ENCODE data around the gene PXDN. TPM values are rescaled to one million over a fixed set of nuclear protein-coding genes. Genes with fewer than 3 reads are reported as not detected.

PXDN gene
- total and polyA plus RNA-seq, 2 of the 13 experiments (the other 11 are each of a cell fraction or from before 2014, with no cell fraction given), result not detected

DNA sequence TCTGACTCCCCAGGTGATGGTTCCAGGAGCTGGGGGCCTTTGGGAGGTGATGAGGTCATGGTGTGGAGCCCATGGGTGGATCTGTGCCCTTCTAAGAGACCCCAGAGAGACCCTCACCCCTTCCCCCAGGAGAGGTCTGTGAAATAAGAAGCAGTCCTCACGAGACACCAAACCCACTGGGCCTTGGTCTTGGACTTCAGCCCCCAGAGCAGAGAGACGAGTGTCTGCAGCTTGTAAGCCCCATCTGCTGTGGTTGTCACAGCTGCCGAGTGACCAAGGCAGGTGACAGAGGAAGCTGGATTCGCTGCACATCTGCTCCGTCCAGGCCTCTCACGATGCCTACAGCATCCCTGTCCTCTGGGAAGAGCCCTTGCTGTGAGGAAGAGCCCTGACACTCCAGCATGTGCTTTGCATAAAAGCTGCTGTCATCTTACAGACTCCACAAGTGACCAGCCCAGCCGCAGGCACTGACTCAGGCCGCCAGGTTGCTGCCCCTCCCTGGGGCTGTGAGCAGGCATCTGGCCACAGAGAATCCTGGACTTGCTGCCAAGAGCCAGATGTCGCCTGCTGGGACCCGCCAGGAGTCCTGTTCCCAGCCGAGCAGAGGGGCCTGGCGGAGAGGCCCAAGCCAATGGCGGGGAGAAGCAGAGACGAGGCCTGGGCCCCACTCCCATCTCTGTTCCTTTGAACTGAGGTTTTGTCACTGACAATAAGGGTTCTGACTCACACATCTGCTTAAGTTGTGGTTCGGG, 150.8 kb downstream of the PXDN start:
- H3K36me3 ChIP-seq (replicated peaks in 1 of 2; ENCODE audit: control insufficient read depth in 1 of 2, insufficient read depth in 2 of 2, low read length in 2 of 2), result no peaks in the 10 kb centered on the region
- no peak overlapping the region for H3K9ac ChIP-seq (ENCODE audit: insufficient read depth, low read depth, low read length)
- peaks cover 21% of the 10 kb centered on the region for H3K9me3 ChIP-seq (ENCODE audit: low read length)
- peak; percentile 17 for ATAC-seq
- FAIRE-seq, result no peak
- no peaks in the 10 kb centered on the region for H3K79me2 ChIP-seq (ENCODE audit: insufficient read depth, low read length)
- no TSS peak for BruUV-seq (replicated peaks)
- no peak for TF ChIP-seq GATA4 (IDR thresholded peaks at IDR 0.05; ENCODE audit: borderline replicate concordance, low read depth)
- TF ChIP-seq NFIB (CRISPR knock-in tag; IDR thresholded peaks at IDR 0.05; ENCODE audit: borderline replicate concordance), result no peak
- no peak for TF ChIP-seq ZNF549 (CRISPR knock-in tag; IDR thresholded peaks at IDR 0.05)
- TF ChIP-seq ZFX (CRISPR knock-in tag; IDR thresholded peaks at IDR 0.05; ENCODE audit: low read depth), result no peak
- no peak overlapping the region for H3K4me2 ChIP-seq (ENCODE audit: low read depth, low read length)
- ChIA-PET CTCF (ENCODE audit: low intra/inter-chr PET ratio, low total read pairs) (no interaction called here), POLR2A (no interaction called here)
- in situ Hi-C loops (cut with HindIII; ENCODE audit: extremely low pct_ligation_motif_present, low pct_unique_long_range_greater_than_20kb), result loop anchor here (5.0 kb wide), 1 partner anchor 179 kb away; no protein-coding TSS in a partner anchor
- H3K4me3 ChIP-seq (replicated peaks in 1 of 3; ENCODE audit: insufficient read depth in 1 of 3, low read depth in 2 of 3, low read length in 3 of 3), result no peak overlapping the region
- no peaks in the 10 kb centered on the region for H4K20me1 ChIP-seq (ENCODE audit: insufficient read depth, low read length)
- H3K4me1 ChIP-seq (ENCODE audit: insufficient read depth, low read length), result no peaks in the 10 kb centered on the region
- 20% methylated on average over 7 of the region's 15 CpGs for WGBS (ENCODE audit: low lambda C conversion rate)
- no peak for DNase-seq (ENCODE audit: low spot score)
- no peak overlapping the region for H2AFZ ChIP-seq (ENCODE audit: low read length)
- intact Hi-C loops (cut with micrococcal nuclease; ENCODE audit: unreplicated experiment), result loop anchor here (5.0 kb wide), 1 partner anchor 1174 kb away; no protein-coding TSS in a partner anchor
- peaks cover 7 to 37% of the 10 kb centered on the region in 2 experiments; a peak in 4 of 5 replicates for H3K27me3 ChIP-seq (ENCODE audit: control insufficient read depth in 1 of 2, insufficient read depth in 2 of 2, low read length in 2 of 2)
- H3K27ac ChIP-seq (ENCODE audit: extremely low read length, insufficient read depth, low read length), result no peak overlapping the region

GRCh38 chr2:1591978-1592907, 152.1 kb downstream of the PXDN start:
- no peak overlapping the region for H3K4me3 ChIP-seq (replicated peaks in 1 of 3; ENCODE audit: insufficient read depth in 1 of 3, low read depth in 2 of 3, low read length in 3 of 3)
- peaks cover 17% of the 10 kb centered on the region for H3K9me3 ChIP-seq (ENCODE audit: low read length)
- no peak overlapping the region for H3K4me2 ChIP-seq (ENCODE audit: low read depth, low read length)
- no peak for FAIRE-seq
- H3K27me3 ChIP-seq (ENCODE audit: control insufficient read depth in 1 of 2, insufficient read depth in 2 of 2, low read length in 2 of 2), result peaks cover 10 to 49% of the 10 kb centered on the region in 2 experiments; a peak in 4 of 5 replicates
- intact Hi-C loops (cut with micrococcal nuclease; ENCODE audit: unreplicated experiment), result loop anchor here (5.0 kb wide), 1 partner anchor 1175 kb away; no protein-coding TSS in a partner anchor
- H3K4me1 ChIP-seq (ENCODE audit: insufficient read depth, low read length), result no peaks in the 10 kb centered on the region
- no peaks in the 10 kb centered on the region for H4K20me1 ChIP-seq (ENCODE audit: insufficient read depth, low read length)
- H3K27ac ChIP-seq (ENCODE audit: extremely low read length, insufficient read depth, low read length), result no peak overlapping the region
- BruUV-seq (replicated peaks), result no TSS peak
- H2AFZ ChIP-seq (ENCODE audit: low read length), result no peak overlapping the region
- ATAC-seq, result peak; percentile 67
- DNase-seq (ENCODE audit: low spot score), result no peak
- no peaks in the 10 kb centered on the region for H3K36me3 ChIP-seq (replicated peaks in 1 of 2; ENCODE audit: control insufficient read depth in 1 of 2, insufficient read depth in 2 of 2, low read length in 2 of 2)
- 9% methylated on average over 16 of the region's 28 CpGs for WGBS (ENCODE audit: low lambda C conversion rate)
- in situ Hi-C loops (cut with HindIII; ENCODE audit: extremely low pct_ligation_motif_present, low pct_unique_long_range_greater_than_20kb), result loop anchor here (5.0 kb wide), 1 partner anchor 180 kb away; no protein-coding TSS in a partner anchor
- CTCF ChIA-PET (ENCODE audit: low intra/inter-chr PET ratio, low total read pairs), result interaction anchor here (1.0 kb wide), 1 partner anchor 159 kb away, joined by 3 read pairs; no protein-coding TSS in a partner anchor
- no peak overlapping the region for H3K9ac ChIP-seq (ENCODE audit: insufficient read depth, low read depth, low read length)
- H3K79me2 ChIP-seq (ENCODE audit: insufficient read depth, low read length), result no peaks in the 10 kb centered on the region
- POLR2A ChIA-PET, result no interaction called here
- TF ChIP-seq, protein P1, sequence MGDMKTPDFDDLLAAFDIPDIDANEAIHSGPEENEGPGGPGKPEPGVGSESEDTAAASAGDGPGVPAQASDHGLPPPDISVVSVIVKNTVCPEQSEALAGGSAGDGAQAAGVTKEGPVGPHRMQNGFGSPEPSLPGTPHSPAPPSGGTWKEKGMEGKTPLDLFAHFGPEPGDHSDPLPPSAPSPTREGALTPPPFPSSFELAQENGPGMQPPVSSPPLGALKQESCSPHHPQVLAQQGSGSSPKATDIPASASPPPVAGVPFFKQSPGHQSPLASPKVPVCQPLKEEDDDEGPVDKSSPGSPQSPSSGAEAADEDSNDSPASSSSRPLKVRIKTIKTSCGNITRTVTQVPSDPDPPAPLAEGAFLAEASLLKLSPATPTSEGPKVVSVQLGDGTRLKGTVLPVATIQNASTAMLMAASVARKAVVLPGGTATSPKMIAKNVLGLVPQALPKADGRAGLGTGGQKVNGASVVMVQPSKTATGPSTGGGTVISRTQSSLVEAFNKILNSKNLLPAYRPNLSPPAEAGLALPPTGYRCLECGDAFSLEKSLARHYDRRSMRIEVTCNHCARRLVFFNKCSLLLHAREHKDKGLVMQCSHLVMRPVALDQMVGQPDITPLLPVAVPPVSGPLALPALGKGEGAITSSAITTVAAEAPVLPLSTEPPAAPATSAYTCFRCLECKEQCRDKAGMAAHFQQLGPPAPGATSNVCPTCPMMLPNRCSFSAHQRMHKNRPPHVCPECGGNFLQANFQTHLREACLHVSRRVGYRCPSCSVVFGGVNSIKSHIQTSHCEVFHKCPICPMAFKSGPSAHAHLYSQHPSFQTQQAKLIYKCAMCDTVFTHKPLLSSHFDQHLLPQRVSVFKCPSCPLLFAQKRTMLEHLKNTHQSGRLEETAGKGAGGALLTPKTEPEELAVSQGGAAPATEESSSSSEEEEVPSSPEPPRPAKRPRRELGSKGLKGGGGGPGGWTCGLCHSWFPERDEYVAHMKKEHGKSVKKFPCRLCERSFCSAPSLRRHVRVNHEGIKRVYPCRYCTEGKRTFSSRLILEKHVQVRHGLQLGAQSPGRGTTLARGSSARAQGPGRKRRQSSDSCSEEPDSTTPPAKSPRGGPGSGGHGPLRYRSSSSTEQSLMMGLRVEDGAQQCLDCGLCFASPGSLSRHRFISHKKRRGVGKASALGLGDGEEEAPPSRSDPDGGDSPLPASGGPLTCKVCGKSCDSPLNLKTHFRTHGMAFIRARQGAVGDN (CRISPR knock-in tag; IDR thresholded peaks at IDR 0.05), result peak; percentile 15; the same call in 1 of the 2 replicates
- TF ChIP-seq PITX1 (CRISPR knock-in tag; IDR thresholded peaks at IDR 0.05) (0 out of 2 replicates have a peak, but pooled peaks have one; percentile 23), ETS1 (CRISPR knock-in tag; IDR thresholded peaks at IDR 0.05) (no peak), RAD21 (CRISPR knock-in tag; IDR thresholded peaks at IDR 0.05) (peak; percentile 42; the same call in 1 of the 2 replicates), ZNF577 (CRISPR knock-in tag; IDR thresholded peaks at IDR 0.05; ENCODE audit: borderline replicate concordance, low read depth) (no peak)
